GM19238 (cell line): Measurements from ENCODE around the gene LHFPL3.
A peak's percentile ranks its signal among the peaks of the same experiment; 100 is the strongest.

ENCODE experiments used
- DNase-seq: peaks from one replicate; pipeline ENCODE4 v3.0.0; 2011; ENCODE audit warnings: low spot score; ENCODE audit not compliant: insufficient read length

LHFPL3 gene

GRCh38 chr7:104843198-104843597, 514.8 kb downstream of the LHFPL3 start:
- no peak for DNase-seq

- DNase-seq, result no peak
Measured at GRCh38 chr7:104845557-104845956, 517.2 kb downstream of the LHFPL3 start.

GRCh38 chr7:104846731-104847130, 518.3 kb downstream of the LHFPL3 start:
- no peak for DNase-seq

- DNase-seq, result peak; percentile 36
Measured at GRCh38 chr7:104848138-104848990, 520.0 kb downstream of the LHFPL3 start.

- DNase-seq, result no peak
Measured at GRCh38 chr7:104850374-104850773, 522.0 kb downstream of the LHFPL3 start.

- no peak for DNase-seq
Measured at GRCh38 chr7:104851268-104851667, 522.9 kb downstream of the LHFPL3 start.

- no peak for DNase-seq
Measured at GRCh38 chr7:104852386-104852785, 524.0 kb downstream of the LHFPL3 start.

GRCh38 chr7:104855861-104856260, 527.5 kb downstream of the LHFPL3 start:
- no peak for DNase-seq

- no peak for DNase-seq
Measured at GRCh38 chr7:104857458-104858425, 529.3 kb downstream of the LHFPL3 start.

- DNase-seq, result no peak
Measured at GRCh38 chr7:104859754-104860426, 531.5 kb downstream of the LHFPL3 start.

GRCh38 chr7:104861729-104862390, 533.5 kb downstream of the LHFPL3 start:
- no peak for DNase-seq

GRCh38 chr7:104862719-104863118, 534.3 kb downstream of the LHFPL3 start:
- no peak for DNase-seq

GRCh38 chr7:104873401-104873800, 545.0 kb downstream of the LHFPL3 start:
- no peak for DNase-seq

- no peak for DNase-seq
Measured at GRCh38 chr7:104878577-104878976, 550.2 kb downstream of the LHFPL3 start.

GRCh38 chr7:104883248-104883717, 554.9 kb downstream of the LHFPL3 start:
- DNase-seq, result no peak

GRCh38 chr7:104883718-104884452, 555.5 kb downstream of the LHFPL3 start:
- peak; percentile 63 for DNase-seq

GRCh38 chr7:104886651-104887050, 558.2 kb downstream of the LHFPL3 start:
- no peak for DNase-seq

GRCh38 chr7:104890216-104890615, 561.8 kb downstream of the LHFPL3 start:
- DNase-seq, result no peak

- no peak for DNase-seq
Measured at GRCh38 chr7:104891949-104892348, 563.5 kb downstream of the LHFPL3 start.

- DNase-seq, result no peak
Measured at GRCh38 chr7:104894314-104894713, 565.9 kb downstream of the LHFPL3 start.
